DMS153 (cell line): ENCODE measurements around the gene NR4A3.
A peak's percentile ranks its signal among the peaks of the same experiment; 100 is the strongest.

Experiments
- DNase-seq: peaks from one replicate; lab custom pipeline; 2025; lab: John Stamatoyannopoulos, UW

Gene NR4A3

GRCh38 chr9:99878651-99879050 lies 57.0 kb downstream of the NR4A3 start:
- no peak for DNase-seq

DNA sequence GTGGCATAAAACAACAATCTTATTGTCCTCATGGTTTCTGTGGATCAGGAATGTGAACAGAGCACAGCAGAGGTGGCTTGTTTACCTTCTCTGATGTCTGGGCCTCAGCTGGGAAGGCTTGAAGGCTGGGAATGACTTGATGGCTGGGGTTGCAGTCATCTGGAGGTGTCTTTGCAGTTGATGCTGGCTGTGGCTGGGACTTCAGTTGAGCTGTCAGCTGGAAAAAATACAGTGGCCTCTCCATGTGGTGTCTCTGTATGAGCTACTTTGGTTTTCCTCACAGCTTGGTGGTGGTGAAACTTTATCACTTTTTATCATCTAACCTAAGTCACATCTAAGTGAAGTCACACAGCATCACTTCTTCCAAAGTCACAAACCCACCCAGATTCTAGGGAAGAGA lies 60.1 kb downstream of the NR4A3 start:
- no peak for DNase-seq

DNA sequence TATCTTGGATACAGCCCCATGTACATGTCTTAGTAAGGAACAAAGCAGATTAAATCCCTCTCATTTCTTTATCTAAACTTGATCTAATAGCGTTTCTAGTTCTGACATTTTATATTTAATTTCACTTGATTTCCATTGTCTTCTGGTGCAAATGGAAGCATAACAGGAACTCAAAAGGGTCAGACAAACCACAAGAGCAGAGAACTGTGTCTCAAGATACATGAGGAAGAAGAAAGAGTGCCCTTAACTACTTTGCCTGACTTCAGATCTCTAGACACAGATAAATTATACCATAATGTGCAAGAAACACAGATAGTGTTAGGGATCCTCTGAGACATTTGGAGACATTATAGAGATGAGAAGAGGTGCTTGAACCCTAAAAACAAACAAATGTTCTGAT lies 64.1 kb downstream of the NR4A3 start:
- no peak for DNase-seq

DNA sequence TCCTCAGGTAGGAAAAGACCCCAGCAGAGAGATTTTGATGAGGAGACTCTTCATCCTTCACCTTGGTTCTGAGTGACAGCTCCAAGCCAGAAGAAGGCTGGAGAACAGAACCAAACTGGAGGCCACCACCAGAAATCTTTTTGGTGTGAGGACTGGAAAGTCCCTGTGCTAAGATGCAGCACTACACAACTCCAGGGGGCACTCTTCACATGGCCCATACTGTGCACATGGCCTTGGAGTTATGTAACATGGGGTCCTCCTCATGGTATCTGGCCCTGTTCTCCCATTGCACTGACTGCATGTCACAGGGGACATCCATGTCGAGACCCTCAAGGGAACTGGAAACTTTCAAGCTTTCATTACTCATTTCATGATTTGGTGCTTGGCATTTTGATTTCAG lies 67.4 kb downstream of the NR4A3 start:
- DNase-seq, result no peak

DNA sequence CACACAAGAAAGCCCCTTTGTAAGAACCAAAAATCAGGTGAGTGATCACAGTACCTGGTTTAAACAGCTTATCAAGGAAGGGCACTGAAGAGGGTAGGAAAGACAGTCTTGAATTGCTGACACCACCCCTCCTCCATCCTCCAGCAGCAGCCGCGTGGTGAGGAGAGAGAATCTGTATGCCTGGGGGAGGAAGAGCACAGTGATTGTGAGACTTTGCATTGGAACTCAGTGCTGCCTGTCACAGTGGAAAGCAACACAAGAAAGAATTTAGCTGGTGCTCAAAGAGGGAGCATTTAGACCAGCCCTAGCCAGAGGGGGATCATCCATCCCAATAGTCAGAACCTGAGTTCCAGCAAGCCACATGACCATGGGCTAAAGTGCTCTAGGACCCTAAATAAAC lies 73.1 kb downstream of the NR4A3 start:
- DNase-seq, result no peak

- DNase-seq, result no peak
These were observed 73.8 kb downstream of the NR4A3 start for GRCh38 chr9:99895510-99895909.

- no peak for DNase-seq
These were observed 74.4 kb downstream of the NR4A3 start for GRCh38 chr9:99896119-99896518.

DNA sequence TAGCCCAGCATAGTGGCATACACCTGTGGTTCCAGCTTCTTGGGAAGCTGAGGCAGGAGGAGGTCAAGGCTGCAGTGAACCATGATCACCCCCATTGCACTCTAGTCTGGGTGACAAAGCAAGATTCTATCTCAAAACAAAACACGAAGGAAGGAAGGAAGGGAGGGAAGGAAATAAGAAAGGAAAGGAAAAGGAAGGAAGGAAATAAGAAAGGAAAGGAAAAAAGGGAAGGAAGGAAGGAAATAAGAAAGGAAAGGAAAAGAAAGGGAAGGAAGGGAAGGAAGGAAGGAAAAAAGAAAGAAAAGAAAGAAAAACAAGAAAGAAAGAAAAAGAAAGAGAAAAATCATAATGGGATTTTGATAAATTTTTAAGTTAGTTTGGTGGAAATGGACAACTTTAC lies 81.7 kb downstream of the NR4A3 start:
- no peak for DNase-seq

GRCh38 chr9:99905833-99906402 lies 84.2 kb downstream of the NR4A3 start:
- DNase-seq, result no peak

DNA sequence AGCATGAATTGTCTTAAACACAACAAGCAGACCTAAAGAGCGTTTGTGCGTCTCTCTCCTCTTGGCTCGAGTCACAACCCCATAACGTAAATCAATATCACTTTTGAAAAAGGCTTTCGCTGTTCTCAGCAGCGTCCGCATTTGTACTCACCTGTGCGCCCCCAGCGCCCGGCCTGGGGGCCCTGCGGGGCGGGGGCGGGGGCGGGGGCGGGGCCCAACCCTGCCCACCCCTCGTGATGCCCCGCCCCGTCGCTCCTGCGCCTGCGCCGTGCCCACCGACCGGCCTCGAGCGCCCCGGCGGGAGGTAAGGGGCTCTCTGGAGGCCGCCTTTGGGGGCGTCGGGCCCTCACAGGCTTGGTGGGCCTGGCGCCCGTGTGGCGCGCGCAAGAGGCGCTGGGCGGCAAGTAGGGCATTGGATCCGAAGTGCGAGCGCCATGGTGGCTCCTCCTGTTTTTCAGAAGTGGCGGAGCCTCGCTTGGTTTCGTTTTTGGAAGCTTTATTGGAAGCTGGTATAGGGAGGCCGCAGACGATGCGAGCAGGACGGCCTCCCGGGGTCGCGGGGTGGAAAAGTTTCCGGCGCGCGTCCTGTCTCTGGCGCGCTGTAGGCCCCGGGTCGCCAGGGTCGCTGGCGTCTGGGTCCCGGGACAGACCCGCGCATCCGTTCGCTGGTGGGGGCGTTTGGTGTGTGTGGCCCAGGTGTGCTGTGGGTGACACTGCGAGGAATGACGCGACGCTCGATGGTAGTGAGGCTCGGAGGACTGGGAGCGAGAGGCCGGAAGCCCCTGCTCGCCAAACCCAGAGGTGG lies 84.9 kb downstream of the NR4A3 start, which contains the start of gene STX17:
TSS of gene STX17 (plus strand) at position 252 of the 805 bp plus-strand sequence. CDS start 8,586 bp downstream, outside the sequence.
- peak; percentile 46 for DNase-seq

DNA sequence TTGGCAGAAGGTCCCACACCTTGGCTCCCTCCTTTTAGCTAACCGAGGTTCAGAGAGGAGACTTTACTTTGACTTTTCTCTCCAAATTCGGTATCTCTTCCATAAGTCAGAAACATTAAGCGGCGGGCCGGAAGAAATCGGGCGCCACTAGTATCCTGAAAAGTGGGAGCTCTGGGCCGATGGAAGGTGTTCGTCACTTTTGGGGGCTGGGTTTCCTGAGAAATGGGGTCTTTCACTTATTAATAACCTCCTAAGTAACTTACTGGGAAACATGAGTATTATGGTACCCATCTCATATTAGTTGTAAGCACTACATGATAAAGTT lies 85.5 kb downstream of the NR4A3 start:
- no peak for DNase-seq

GRCh38 chr9:99911600-99911999 lies 89.9 kb downstream of the NR4A3 start:
- no peak for DNase-seq
